Thyroid gland (tissue), 4 donors: ENCODE results near the gene CRISPLD2.

Experiments used
- POLR2A ChIP-seq, 2 donors: fragments of 450-650 bp; IDR thresholded peaks; one replicate each; pipeline ENCODE4 v1.6.1; 2017; ENCODE audit warnings: antibody characterized with exemption in 2 of 2, mild to moderate bottlenecking in 2 of 2, moderate library complexity in 1 of 2
- TF ChIP-seq, protein P1 (sequence below), 6 experiments: fragments of 200-600 bp in 3 of 6; fragments of 450-650 bp in 3 of 6; sonication (generic) in 3 of 6; IDR thresholded peaks; one replicate each; pipeline ENCODE4 v1.5.1; 2016 to 2019; ENCODE audit warnings: antibody characterized with exemption in 6 of 6, mild to moderate bottlenecking in 2 of 6, inconsistent platforms in 1 of 6, moderate library complexity in 1 of 6

DNA sequence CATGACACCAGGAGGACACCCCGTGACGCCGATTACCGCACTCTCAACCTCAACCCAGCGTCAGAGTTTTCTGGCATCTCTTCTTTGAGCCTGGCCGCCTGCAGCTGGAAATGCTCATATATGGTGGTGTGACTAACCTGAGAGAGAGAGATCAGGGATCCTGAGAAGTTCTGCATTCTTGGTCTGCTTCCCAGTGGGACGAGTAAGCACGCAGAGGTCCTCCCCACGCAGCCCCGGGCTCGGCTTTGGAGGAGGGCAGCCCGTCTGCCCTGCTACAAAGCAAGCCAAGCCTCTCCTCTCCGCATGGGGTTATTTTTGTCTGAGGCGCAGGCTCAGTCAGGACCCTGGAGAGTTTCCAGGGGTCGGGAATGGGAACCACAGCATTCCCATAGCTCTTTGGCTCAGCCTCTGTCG lies 16.5 kb downstream of the CRISPLD2 start:
- TF ChIP-seq, protein P1, sequence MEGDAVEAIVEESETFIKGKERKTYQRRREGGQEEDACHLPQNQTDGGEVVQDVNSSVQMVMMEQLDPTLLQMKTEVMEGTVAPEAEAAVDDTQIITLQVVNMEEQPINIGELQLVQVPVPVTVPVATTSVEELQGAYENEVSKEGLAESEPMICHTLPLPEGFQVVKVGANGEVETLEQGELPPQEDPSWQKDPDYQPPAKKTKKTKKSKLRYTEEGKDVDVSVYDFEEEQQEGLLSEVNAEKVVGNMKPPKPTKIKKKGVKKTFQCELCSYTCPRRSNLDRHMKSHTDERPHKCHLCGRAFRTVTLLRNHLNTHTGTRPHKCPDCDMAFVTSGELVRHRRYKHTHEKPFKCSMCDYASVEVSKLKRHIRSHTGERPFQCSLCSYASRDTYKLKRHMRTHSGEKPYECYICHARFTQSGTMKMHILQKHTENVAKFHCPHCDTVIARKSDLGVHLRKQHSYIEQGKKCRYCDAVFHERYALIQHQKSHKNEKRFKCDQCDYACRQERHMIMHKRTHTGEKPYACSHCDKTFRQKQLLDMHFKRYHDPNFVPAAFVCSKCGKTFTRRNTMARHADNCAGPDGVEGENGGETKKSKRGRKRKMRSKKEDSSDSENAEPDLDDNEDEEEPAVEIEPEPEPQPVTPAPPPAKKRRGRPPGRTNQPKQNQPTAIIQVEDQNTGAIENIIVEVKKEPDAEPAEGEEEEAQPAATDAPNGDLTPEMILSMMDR (IDR thresholded peaks at IDR 0.05) = peak in 1 of 6 experiments; percentile 11
- TF ChIP-seq POLR2A (IDR thresholded peaks at IDR 0.05) = peak in 1 of 2 donors; percentile 33
